HCT116 (cell line): ENCODE measurements around the gene DHRSX. TPM values are rescaled to one million over a fixed set of nuclear protein-coding genes. Genes with fewer than 3 reads are reported as not detected.

ENCODE experiments used
- ATAC-seq: fragments of 200-7000 bp; cut with Tn5 transposase; 2 replicates; pipeline ENCODE4 v1.9.1; 2020; ENCODE audit warnings: mild to moderate bottlenecking, moderate library complexity
- BruUV-seq: library from RNA; stranded (reverse); fragments of 400-500 nt; replicated peaks from 2 replicates; lab custom pipeline; 2021; lab: Mats Ljungman, UMichigan
- CTCF ChIA-PET: fragments of 300-600 bp; sonication (Branson Sonifier 250); formaldehyde crosslinking; loops from one replicate; lab custom pipeline; 2021; ENCODE audit warnings: antibody characterized with exemption; lab: Charles Lee
- POLR2A ChIA-PET: fragments of 300-600, 350-600 bp; sonication (Branson Sonifier 250); formaldehyde crosslinking; loops from one replicate; lab custom pipeline; 2021; ENCODE audit warnings: antibody characterized with exemption; lab: Charles Lee
- RAD21 ChIA-PET, 2 experiments: fragments of 300-600 bp; sonication (Branson Sonifier 250); formaldehyde crosslinking; loops; one replicate each; lab custom pipeline; 2023; ENCODE audit warnings: low total read pairs in 2 of 2; ENCODE audit not compliant: uncharacterized antibody in 2 of 2, unreplicated experiment in 2 of 2, low non-redundant PET in 1 of 2; lab: Charles Lee
- DNase-seq: peaks from one replicate; pipeline ENCODE4 v3.0.0-alpha.2; 2010; ENCODE audit warnings: low read depth, low spot score
- H2AFZ ChIP-seq: fragments of 200-600 bp; shearing (Covaris generic), sonication (generic); 2 replicates; pipeline ENCODE4 v1.6.1; 2017; ENCODE audit warnings: low read depth, mixed run types, mixed read lengths, antibody characterized with exemption, low read length; ENCODE audit not compliant: poor library complexity, severe bottlenecking
- H3K27ac ChIP-seq: 2 replicates; pipeline ENCODE4 v1.5.1; 2012; ENCODE audit warnings: low read depth, low read length
- H3K27me3 ChIP-seq: fragments of 200-600 bp; sonication (generic); 2 replicates; pipeline ENCODE4 v1.6.1; 2016; ENCODE audit warnings: mixed run types, low read length, mixed read lengths; ENCODE audit not compliant: insufficient read depth
- H3K36me3 ChIP-seq, 2 experiments: fragments of 200-500 bp in 1 of 2; fragments of 200-600 bp in 1 of 2; sonication (Bioruptor generic) in 1 of 2; sonication (generic) in 1 of 2; 2 replicates each; pipeline versions ENCODE4 v1.5.1 to v1.6.1; 2014 to 2016; ENCODE audit warnings: low read length in 2 of 2, inconsistent platforms in 1 of 2, mixed read lengths in 1 of 2, mixed run types in 1 of 2; ENCODE audit not compliant: insufficient read depth in 2 of 2, control insufficient read depth in 1 of 2
- H3K4me1 ChIP-seq, 2 experiments: fragments of 200-600 bp in 1 of 2; sonication (generic) in 1 of 2; 2 replicates each; pipeline versions ENCODE4 v1.5.1 to v1.6.1; 2012 to 2017; ENCODE audit warnings: low read length in 2 of 2, inconsistent platforms in 1 of 2, mild to moderate bottlenecking in 1 of 2, mixed read lengths in 1 of 2, mixed run types in 1 of 2, moderate library complexity in 1 of 2; ENCODE audit not compliant: insufficient read depth in 2 of 2, control insufficient read depth in 1 of 2
- H3K4me2 ChIP-seq: fragments of 200-600 bp; sonication (generic); 2 replicates; pipeline ENCODE4 v1.6.1; 2017; ENCODE audit warnings: mixed run types, low read length, mixed read lengths
- H3K4me3 ChIP-seq, 2 experiments: fragments of 200-600 bp in 1 of 2; sonication (generic) in 1 of 2; replicated peaks in 1 of 2; 2 replicates each; pipeline ENCODE4 v1.5.1; 2011 to 2016; ENCODE audit warnings: low read length in 2 of 2, control low read depth in 1 of 2, low read depth in 1 of 2, mild to moderate bottlenecking in 1 of 2, mixed read lengths in 1 of 2, mixed run types in 1 of 2
- H3K79me2 ChIP-seq: fragments of 200-600 bp; sonication (generic); 2 replicates; pipeline ENCODE4 v1.6.1; 2017; ENCODE audit warnings: mild to moderate bottlenecking, mixed run types, low read length, moderate library complexity, mixed read lengths; ENCODE audit not compliant: insufficient read depth
- H3K9ac ChIP-seq: fragments of 200-600 bp; sonication (generic); 2 replicates; pipeline ENCODE4 v1.6.1; 2016; ENCODE audit warnings: low read length, mixed read lengths
- H3K9me2 ChIP-seq: fragments of 200-600 bp; sonication (generic), shearing (Covaris generic); 2 replicates; pipeline ENCODE4 v1.6.1; 2017; ENCODE audit warnings: mixed run types, mild to moderate bottlenecking, moderate library complexity; ENCODE audit not compliant: insufficient read depth
- H3K9me3 ChIP-seq, 2 experiments: fragments of 200-500 bp in 1 of 2; fragments of 200-600 bp in 1 of 2; sonication (Bioruptor generic) in 1 of 2; sonication (generic) in 1 of 2; 2 replicates each; pipeline ENCODE4 v1.6.1; 2014 to 2017; ENCODE audit warnings: low read length in 2 of 2, mixed read lengths in 2 of 2, inconsistent platforms in 1 of 2, low read depth in 1 of 2, mild to moderate bottlenecking in 1 of 2, mixed run types in 1 of 2, moderate library complexity in 1 of 2; ENCODE audit not compliant: control insufficient read depth in 1 of 2, insufficient read depth in 1 of 2
- H4K20me1 ChIP-seq: fragments of 200-600 bp; sonication (generic), shearing (Covaris generic); 2 replicates; pipeline ENCODE4 v1.6.1; 2017; ENCODE audit warnings: mixed run types, mild to moderate bottlenecking, moderate library complexity; ENCODE audit not compliant: insufficient read depth
- CBX3 ChIP-seq: IDR thresholded peaks from 2 replicates; pipeline ENCODE4 v1.6.1; 2012; ENCODE audit warnings: low read depth
- CEBPB ChIP-seq: IDR thresholded peaks from 2 replicates; pipeline ENCODE4 v1.6.1; 2012; ENCODE audit warnings: low read depth
- CTCF ChIP-seq, 3 experiments: fragments of 200-600 bp in 1 of 3; sonication (generic) in 1 of 3; IDR thresholded peaks in 2 of 3; conservative IDR thresholded peaks in 1 of 3; 2 replicates each; pipeline ENCODE4 v1.5.1; 2012 to 2017; ENCODE audit warnings: low read depth in 2 of 3, low read length in 2 of 3, antibody characterized with exemption in 1 of 3, borderline replicate concordance in 1 of 3, control low read depth in 1 of 3, mild to moderate bottlenecking in 1 of 3, mixed read lengths in 1 of 3, mixed run types in 1 of 3, moderate library complexity in 1 of 3; ENCODE audit not compliant: insufficient read depth in 1 of 3
- EGR1 ChIP-seq: IDR thresholded peaks from 2 replicates; pipeline ENCODE4 v1.6.1; 2012; ENCODE audit warnings: low read depth
- EZH2 ChIP-seq: fragments of 200-600 bp; sonication (generic); IDR thresholded peaks from 2 replicates; pipeline ENCODE4 v1.6.1; 2017; ENCODE audit warnings: antibody characterized with exemption, mixed run types
- EZH2phosphoT487 ChIP-seq: fragments of 200-600 bp; IDR thresholded peaks from 2 replicates; pipeline ENCODE4 v1.6.1; 2018; ENCODE audit warnings: antibody characterized with exemption, borderline replicate concordance
- FOSL1 ChIP-seq: IDR thresholded peaks from 2 replicates; pipeline ENCODE4 v1.6.1; 2012; ENCODE audit warnings: low read depth
- JUND ChIP-seq: IDR thresholded peaks from 2 replicates; pipeline ENCODE4 v1.6.1; 2012
- POLR2AphosphoS5 ChIP-seq: IDR thresholded peaks from 2 replicates; pipeline ENCODE4 v1.6.1; 2011; ENCODE audit warnings: mild to moderate bottlenecking, low read depth, low read length, moderate library complexity
- SIN3A ChIP-seq: IDR thresholded peaks from 2 replicates; pipeline ENCODE4 v1.6.1; 2012; ENCODE audit warnings: low read depth
- TCF7L2 ChIP-seq: IDR thresholded peaks from 2 replicates; pipeline ENCODE4 v1.7.0; 2011; ENCODE audit warnings: borderline replicate concordance, inconsistent platforms; ENCODE audit not compliant: insufficient read depth, insufficient read length; ENCODE audit errors: extremely low read depth
- YY1 ChIP-seq: IDR thresholded peaks from 2 replicates; pipeline ENCODE4 v1.6.1; 2011; ENCODE audit warnings: low read length, low read depth, moderate library complexity, mild to moderate bottlenecking; ENCODE audit not compliant: insufficient replicate concordance; ENCODE audit errors: extremely low read depth
- ZBTB33 ChIP-seq: IDR thresholded peaks from 2 replicates; pipeline ENCODE4 v1.6.1; 2011; ENCODE audit warnings: mild to moderate bottlenecking, low read length, moderate library complexity; ENCODE audit not compliant: insufficient replicate concordance; ENCODE audit errors: extremely low read depth
- ZFX ChIP-seq: fragments of 450-650 bp; IDR thresholded peaks from 2 replicates; pipeline ENCODE4 v1.6.1; 2017
- ZNF274 ChIP-seq: fragments of 200-500 bp; sonication (Bioruptor generic); IDR thresholded peaks from 2 replicates; pipeline ENCODE4 v1.6.1; 2014; ENCODE audit warnings: mild to moderate bottlenecking, low read depth, low read length, inconsistent platforms
- intact Hi-C: fragments of 100-400 bp; cut with micrococcal nuclease; formaldehyde crosslinking; loops from 2 replicates; pipeline ENCODE4 v1.10.0; 2022
- total RNA-seq: library from RNA; stranded (reverse); gene quantifications from one replicate; pipeline ENCODE4 v1.2.1, GENCODE V29; 2021; ENCODE audit not compliant: unreplicated experiment

The DHRSX gene
- total RNA-seq, 1 experiment from 2014 or later: 11.9 TPM

- TF ChIP-seq CTCF (IDR thresholded peaks at IDR 0.05 in 2 of 3, conservative IDR thresholded peaks at IDR 0.05 in 1 of 3; ENCODE audit: borderline replicate concordance in 1 of 3, insufficient read depth in 1 of 3, low read depth in 2 of 3, low read length in 2 of 3): no peak
- TF ChIP-seq, all 23 proteins: peak for 0
These were observed 13.4 kb upstream of the DHRSX start (continued) for GRCh38 chrX:2514131-2514530.

GRCh38 chrX:2513121-2513664 is 12.4 kb upstream of the DHRSX start:
- no peak overlapping the region for H2AFZ ChIP-seq
- intact Hi-C loops: no loop called here
- ATAC-seq (no peak), DNase-seq (no peak)
- ChIA-PET CTCF (no interaction called here), POLR2A (no interaction called here), RAD21 (no interaction called here)
- BruUV-seq: no TSS peak
- no peak overlapping the region for H3K27ac ChIP-seq
- no peaks in the 10 kb centered on the region for H4K20me1 ChIP-seq
- H3K9me3 ChIP-seq: no peaks in the 10 kb centered on the region
- H3K4me1 ChIP-seq: no peaks in the 10 kb centered on the region
- no peaks in the 10 kb centered on the region for H3K9me2 ChIP-seq
- no peaks in the 10 kb centered on the region for H3K79me2 ChIP-seq
- no peak overlapping the region for H3K4me2 ChIP-seq
- no peak overlapping the region for H3K4me3 ChIP-seq
- no peaks in the 10 kb centered on the region for H3K27me3 ChIP-seq
- H3K36me3 ChIP-seq: no peaks in the 10 kb centered on the region
- H3K9ac ChIP-seq: no peak overlapping the region
- no peak for TF ChIP-seq CTCF (IDR thresholded peaks at IDR 0.05 in 2 of 3, conservative IDR thresholded peaks at IDR 0.05 in 1 of 3; ENCODE audit: borderline replicate concordance in 1 of 3, insufficient read depth in 1 of 3, low read depth in 2 of 3, low read length in 2 of 3)
- TF ChIP-seq CBX3: no peak
- TF ChIP-seq CEBPB: no peak
- no peak for TF ChIP-seq EGR1
- TF ChIP-seq ZNF274: no peak
- no peak for TF ChIP-seq FOSL1
- TF ChIP-seq POLR2AphosphoS5: no peak
- no peak for TF ChIP-seq SIN3A
- no peak for TF ChIP-seq EZH2phosphoT487
- no peak for TF ChIP-seq EZH2
- no peak for TF ChIP-seq YY1
- no peak for TF ChIP-seq TCF7L2
- TF ChIP-seq JUND: no peak
- TF ChIP-seq ZBTB33: no peak
- no peak for TF ChIP-seq ZFX
